ENCODE results near the gene IQSEC2.

IQSEC2 gene

GRCh38 chrX:53283099-53283498 is 1.7 kb upstream of the IQSEC2 start:
- no peak for TF ChIP-seq CTCF (IDR thresholded peaks at IDR 0.05; ENCODE audit: low read depth, low read length, missing control alignments)
- no peak overlapping the region for H3K4me3 ChIP-seq (replicated peaks; ENCODE audit: low read depth, low read length)
- DNase-seq (ENCODE audit: extremely low read depth, low read depth), result no peak

GRCh38 chrX:53281963-53282695 is 745 bp upstream of the IQSEC2 start:
- no peak overlapping the region for H3K4me3 ChIP-seq (replicated peaks; ENCODE audit: low read depth, low read length)
- no peak for DNase-seq (ENCODE audit: extremely low read depth, low read depth)
- TF ChIP-seq CTCF (IDR thresholded peaks at IDR 0.05; ENCODE audit: low read depth, low read length, missing control alignments), result no peak

- no peak for DNase-seq (ENCODE audit: extremely low read depth, low read depth)
- H3K4me3 ChIP-seq (replicated peaks; ENCODE audit: low read depth, low read length), result peak overlapping the region; percentile 38
These were observed 758 bp downstream of the IQSEC2 start for GRCh38 chrX:53280331-53281320.

GRCh38 chrX:53279296-53280237 is 1.8 kb downstream of the IQSEC2 start:
- no peak overlapping the region; the same call in 1 of the 2 replicates for H3K4me3 ChIP-seq (replicated peaks; ENCODE audit: low read depth, low read length)
- DNase-seq (ENCODE audit: extremely low read depth, low read depth), result no peak

More at GRCh38 chrX:53280331-53281320, 758 bp downstream of the IQSEC2 start:
- TF ChIP-seq CTCF (IDR thresholded peaks at IDR 0.05; ENCODE audit: low read depth, low read length, missing control alignments), result no peak

GRCh38 chrX:53272808-53273337 is 8.5 kb downstream of the IQSEC2 start:
- no peak overlapping the region for H3K4me3 ChIP-seq (replicated peaks; ENCODE audit: low read depth, low read length)

More at GRCh38 chrX:53279296-53280237, 1.8 kb downstream of the IQSEC2 start:
- TF ChIP-seq CTCF (IDR thresholded peaks at IDR 0.05; ENCODE audit: low read depth, low read length, missing control alignments), result no peak

More at GRCh38 chrX:53272808-53273337, 8.5 kb downstream of the IQSEC2 start:
- TF ChIP-seq CTCF (IDR thresholded peaks at IDR 0.05; ENCODE audit: low read depth, low read length, missing control alignments), result no peak
- no peak for DNase-seq (ENCODE audit: extremely low read depth, low read depth)

Data from HFF-Myc (cell line).